ENCODE measurements around the gene ZRANB3.

DNA sequence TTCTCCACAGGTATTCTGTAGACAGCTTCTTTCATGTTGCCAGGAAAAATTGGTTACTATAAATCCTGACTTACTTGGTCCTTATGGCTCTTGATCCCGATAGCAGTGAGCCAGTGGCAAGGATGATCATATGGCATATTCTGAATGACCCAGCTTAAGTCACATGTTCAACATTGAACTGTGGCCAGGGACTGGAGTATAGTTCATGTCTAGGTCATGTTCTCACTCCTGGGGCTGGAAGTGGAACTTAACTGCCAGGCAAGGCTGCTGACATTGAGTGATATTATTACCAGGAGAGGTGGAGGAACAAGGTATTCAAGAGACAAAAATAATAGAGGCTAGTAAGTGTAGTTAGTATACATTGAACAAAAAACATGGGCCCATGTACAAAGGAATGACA, 26.5 kb upstream of the ZRANB3 start:
- TF ChIP-seq, protein P1, sequence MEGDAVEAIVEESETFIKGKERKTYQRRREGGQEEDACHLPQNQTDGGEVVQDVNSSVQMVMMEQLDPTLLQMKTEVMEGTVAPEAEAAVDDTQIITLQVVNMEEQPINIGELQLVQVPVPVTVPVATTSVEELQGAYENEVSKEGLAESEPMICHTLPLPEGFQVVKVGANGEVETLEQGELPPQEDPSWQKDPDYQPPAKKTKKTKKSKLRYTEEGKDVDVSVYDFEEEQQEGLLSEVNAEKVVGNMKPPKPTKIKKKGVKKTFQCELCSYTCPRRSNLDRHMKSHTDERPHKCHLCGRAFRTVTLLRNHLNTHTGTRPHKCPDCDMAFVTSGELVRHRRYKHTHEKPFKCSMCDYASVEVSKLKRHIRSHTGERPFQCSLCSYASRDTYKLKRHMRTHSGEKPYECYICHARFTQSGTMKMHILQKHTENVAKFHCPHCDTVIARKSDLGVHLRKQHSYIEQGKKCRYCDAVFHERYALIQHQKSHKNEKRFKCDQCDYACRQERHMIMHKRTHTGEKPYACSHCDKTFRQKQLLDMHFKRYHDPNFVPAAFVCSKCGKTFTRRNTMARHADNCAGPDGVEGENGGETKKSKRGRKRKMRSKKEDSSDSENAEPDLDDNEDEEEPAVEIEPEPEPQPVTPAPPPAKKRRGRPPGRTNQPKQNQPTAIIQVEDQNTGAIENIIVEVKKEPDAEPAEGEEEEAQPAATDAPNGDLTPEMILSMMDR (IDR thresholded peaks at IDR 0.05): no peak
- no peak for TF ChIP-seq POLR2A (IDR thresholded peaks at IDR 0.05)

Data from heart left ventricle (tissue), 13 donors.